GM12878 (cell line): ENCODE data around the gene UNC5B. TPM values are rescaled to one million over a fixed set of nuclear protein-coding genes. Genes with fewer than 3 reads are reported as not detected.

ENCODE experiments used
- ATAC-seq: fragments of 200-7000 bp; cut with Tn5 transposase; 3 replicates; pipeline ENCODE4 v1.9.1; 2020; ENCODE audit warnings: mild to moderate bottlenecking, moderate library complexity
- BruUV-seq: library from RNA; stranded (reverse); fragments of 400-500 nt; replicated peaks from 2 replicates; lab custom pipeline; 2021; lab: Mats Ljungman, UMichigan
- CTCF ChIA-PET: fragments of 300-600 bp; sonication (Branson Sonifier 250); formaldehyde crosslinking; extraction: SDS; loops from one replicate; lab custom pipeline; 2021; ENCODE audit warnings: inconsistent platforms; lab: Yijun Ruan, JAX
- POLR2A ChIA-PET: fragments of 350-600 bp; formaldehyde crosslinking; extraction: SDS; loops from one replicate; lab custom pipeline; 2021; ENCODE audit warnings: inconsistent platforms; lab: Charles Lee
- RAD21 ChIA-PET: fragments of 300-600 bp; sonication (Branson Sonifier 250); formaldehyde crosslinking; loops from one replicate; lab custom pipeline; 2023; ENCODE audit warnings: antibody characterized with exemption; ENCODE audit not compliant: unreplicated experiment; lab: Charles Lee
- SMC1A ChIA-PET: fragments of 300-600 bp; sonication (Branson Sonifier 250); formaldehyde crosslinking; loops from one replicate; lab custom pipeline; 2023; ENCODE audit not compliant: unreplicated experiment, uncharacterized antibody; lab: Charles Lee
- DNase-seq: peaks from one replicate; pipeline ENCODE4 v3.0.0-alpha.2; 2011; ENCODE audit warnings: low read depth, low spot score
- FAIRE-seq: peaks from 3 replicates; lab custom pipeline; 2011; peaks lifted over from hg19 to GRCh38; lab: Jason Lieb, UNC
- H2AFZ ChIP-seq: 2 replicates; pipeline ENCODE4 v1.6.0; 2011; ENCODE audit warnings: low read depth, low read length, control low read depth; ENCODE audit not compliant: control insufficient read depth
- H3K27ac ChIP-seq: 2 replicates; pipeline ENCODE4 v1.5.1; 2011; ENCODE audit warnings: control low read depth; ENCODE audit not compliant: control insufficient read depth, insufficient read depth
- H3K27me3 ChIP-seq, 2 experiments: replicated peaks in 1 of 2; 2 replicates each; pipeline versions ENCODE4 v1.6.0 to v1.6.1; 2011; ENCODE audit warnings: low read length in 1 of 2; ENCODE audit not compliant: control insufficient read depth in 2 of 2, insufficient read depth in 2 of 2
- H3K36me3 ChIP-seq, 2 experiments: 2 replicates each; pipeline ENCODE4 v1.5.1; 2011; ENCODE audit warnings: low read length in 1 of 2; ENCODE audit not compliant: control insufficient read depth in 2 of 2, insufficient read depth in 2 of 2
- H3K4me1 ChIP-seq: 2 replicates; pipeline ENCODE4 v1.6.1; 2011; ENCODE audit warnings: mild to moderate bottlenecking, low read length, moderate library complexity, mixed read lengths; ENCODE audit not compliant: control insufficient read depth, insufficient read depth
- H3K4me2 ChIP-seq: 2 replicates; pipeline ENCODE4 v1.6.0; 2011; ENCODE audit warnings: control low read depth; ENCODE audit not compliant: control insufficient read depth, insufficient read depth
- H3K4me3 ChIP-seq: fragments of 200-600 bp; sonication (generic); 2 replicates; pipeline ENCODE4 v1.5.1; 2016
- H3K79me2 ChIP-seq: 2 replicates; pipeline ENCODE4 v1.6.0; 2011; ENCODE audit warnings: low read length; ENCODE audit not compliant: control insufficient read depth, insufficient read depth
- H3K9ac ChIP-seq: 2 replicates; pipeline ENCODE4 v1.8.0; 2011; ENCODE audit warnings: low read length, control low read depth, mixed read lengths; ENCODE audit not compliant: control insufficient read depth, insufficient read depth
- H3K9me3 ChIP-seq: replicated peaks from 3 replicates; pipeline ENCODE4 v1.5.1; 2011; ENCODE audit warnings: mild to moderate bottlenecking, low read length; ENCODE audit not compliant: control insufficient read depth, insufficient read depth
- H4K20me1 ChIP-seq: 2 replicates; pipeline ENCODE4 v1.6.0; 2011; ENCODE audit not compliant: control insufficient read depth, insufficient read depth
- ATF7 ChIP-seq: fragments of 450-650 bp; IDR thresholded peaks from 2 replicates; pipeline ENCODE4 v1.6.1; 2016; ENCODE audit warnings: low read depth, mild to moderate bottlenecking
- EZH2 ChIP-seq: IDR thresholded peaks from 2 replicates; pipeline ENCODE4 v1.6.1; 2012; ENCODE audit warnings: low read depth, mild to moderate bottlenecking, control low read depth, inconsistent platforms, low read length, borderline replicate concordance; ENCODE audit not compliant: control insufficient read depth
- FOXM1 ChIP-seq: IDR thresholded peaks from 2 replicates; pipeline ENCODE4 v1.6.1; 2012; ENCODE audit warnings: low read depth, mild to moderate bottlenecking, inconsistent platforms, low read length, moderate library complexity
- HCFC1 ChIP-seq: fragments of 150-350 bp; IDR thresholded peaks from 2 replicates; pipeline ENCODE4 v1.6.1; 2014; ENCODE audit warnings: low read length
- MTA3 ChIP-seq: IDR thresholded peaks from 2 replicates; pipeline ENCODE4 v1.6.1; 2012; ENCODE audit warnings: low read length, inconsistent platforms, borderline replicate concordance
- ZNF622 ChIP-seq: fragments of 450-650 bp; IDR thresholded peaks from 2 replicates; pipeline ENCODE4 v1.6.1; 2017; ENCODE audit warnings: mild to moderate bottlenecking, inconsistent platforms
- WGBS: methylation state at CpG from one replicate; pipeline ENCODE4 v1.1.6; 2016; ENCODE audit warnings: low lambda C conversion rate; ENCODE audit not compliant: insufficient replicate concordance, insufficient coverage; ENCODE audit errors: missing lambda C conversion rate; 5-methylcytosine and 5-hydroxymethylcytosine counted together
- in situ Hi-C: fragments of 300-500 bp; cut with MboI; formaldehyde crosslinking; loops from 9 replicates; pipeline ENCODE4 v1.14.3; 2018; ENCODE audit warnings: mixed read lengths
- intact Hi-C: fragments of 100-400 bp; cut with micrococcal nuclease; formaldehyde crosslinking; loops from one replicate; pipeline ENCODE4 v1.14.2; 2022; ENCODE audit not compliant: unreplicated experiment
- polyA plus RNA-seq, 11 experiments: library from polyadenylated mRNA; depleted of rRNA in 4 of 11; unstranded in 6 of 11; stranded (reverse) in 5 of 11; fragments of >200 nt; fragmentation: Nextera tagmentation in 4 of 11; fragmentation: Illumina TruSeq in 1 of 11; extraction: Ambion mirVana in 4 of 11; extraction: Trizol in 1 of 11; gene quantifications; 1 replicate in 1 of 11; 2 replicates in 10 of 11; pipeline versions ENCODE4 v1.2.1 to v1.2.3, GENCODE V29; 2011 to 2016; ENCODE audit warnings: inconsistent platforms in 2 of 11, missing spikeins in 2 of 11, low read depth in 1 of 11
- total RNA-seq, 4 experiments: library from RNA; depleted of rRNA in 3 of 4; stranded (reverse); fragments of >200 nt in 3 of 4; fragmentation: Illumina TruSeq in 1 of 4; extraction: Trizol in 1 of 4; gene quantifications; 2 replicates each; pipeline versions ENCODE4 v1.2.1 to v1.2.3, GENCODE V29; 2013 to 2021
- TF ChIP-seq, protein P1 (sequence below): fragments of 450-650 bp; IDR thresholded peaks from 2 replicates; pipeline ENCODE4 v1.6.1; 2016; ENCODE audit warnings: mild to moderate bottlenecking
- TF ChIP-seq, protein P2 (sequence below): IDR thresholded peaks from 2 replicates; pipeline ENCODE4 v1.6.1; 2011; ENCODE audit warnings: low read depth, low read length, improper control_type of control experiment, borderline replicate concordance
- TF ChIP-seq, protein P3 (sequence below): fragments of 450-650 bp; IDR thresholded peaks from 2 replicates; pipeline ENCODE4 v1.6.1; 2017; ENCODE audit warnings: mild to moderate bottlenecking
- TF ChIP-seq, protein P4 (sequence below): IDR thresholded peaks from 2 replicates; pipeline ENCODE4 v1.6.1; 2012; ENCODE audit warnings: low read length, inconsistent platforms
- TF ChIP-seq, protein P5 (sequence below): fragments of 450-650 bp; IDR thresholded peaks from 2 replicates; pipeline ENCODE4 v1.6.1; 2017; ENCODE audit warnings: low read depth, mild to moderate bottlenecking, moderate library complexity
- TF ChIP-seq, protein P6 (sequence below): fragments of 450-650 bp; IDR thresholded peaks from 2 replicates; pipeline ENCODE4 v1.6.1; 2017; ENCODE audit warnings: borderline replicate concordance

UNC5B gene
- total and polyA plus RNA-seq, 10 of the 15 experiments (the other 5 are each of a cell fraction or from before 2014, with no cell fraction given) = 0.03 to 0.08 TPM; not detected in 8

DNA sequence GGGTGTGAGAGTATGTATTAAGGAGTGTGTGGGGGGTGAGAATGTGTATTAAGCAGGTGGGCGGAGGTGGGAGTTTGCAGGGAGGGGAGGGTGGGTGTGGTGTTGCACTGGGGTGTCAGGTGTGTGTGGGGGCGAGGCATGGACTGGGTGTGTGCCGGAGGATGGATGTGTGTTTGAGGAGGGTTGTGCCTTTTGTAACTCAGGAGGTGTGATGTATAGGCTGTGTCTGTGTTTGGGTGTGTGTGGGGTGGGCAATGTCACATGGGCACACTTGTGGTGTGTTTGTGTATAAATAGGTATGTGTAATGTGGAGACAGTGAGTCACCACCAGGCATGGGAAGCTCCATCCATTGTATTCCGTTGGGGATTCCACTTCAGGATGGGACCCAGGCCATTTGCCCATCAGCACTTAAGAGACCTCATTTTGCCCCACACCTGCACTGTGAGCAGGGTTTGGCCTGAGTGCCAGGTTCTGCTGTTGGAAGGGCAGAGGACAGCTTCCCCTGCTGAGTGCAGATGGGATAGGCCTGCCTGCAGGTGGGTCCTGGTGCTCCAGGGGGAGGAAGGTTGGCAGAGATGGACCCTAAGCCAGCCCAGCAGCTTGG, 5.8 kb downstream of the UNC5B start:
- Histone ChIP-seq H4K20me1 (no peaks in the 10 kb centered on the region), H3K4me1 (no peaks in the 10 kb centered on the region), H2AFZ (no peak overlapping the region), H3K4me2 (no peak overlapping the region), H3K27ac (no peak overlapping the region), H3K79me2 (no peaks in the 10 kb centered on the region), H3K27me3 (peaks cover 7 to 10% of the 10 kb centered on the region in 2 experiments), H3K9ac (no peak overlapping the region), H3K36me3 (no peaks in the 10 kb centered on the region), H3K9me3 (no peaks in the 10 kb centered on the region), H3K4me3 (no peak overlapping the region)
- ChIA-PET POLR2A (no interaction called here), SMC1A (no interaction called here), CTCF (no interaction called here), RAD21 (no interaction called here)
- ATAC-seq (peak; percentile 15; the same call in 1 of the 3 replicates), DNase-seq (no peak), FAIRE-seq (no peak)
- intact Hi-C loops (no loop called here), in situ Hi-C loops (no loop called here)
- BruUV-seq = no TSS peak
- 48% methylated on average over 3 of the region's 4 CpGs for WGBS
- TF ChIP-seq, protein P1, sequence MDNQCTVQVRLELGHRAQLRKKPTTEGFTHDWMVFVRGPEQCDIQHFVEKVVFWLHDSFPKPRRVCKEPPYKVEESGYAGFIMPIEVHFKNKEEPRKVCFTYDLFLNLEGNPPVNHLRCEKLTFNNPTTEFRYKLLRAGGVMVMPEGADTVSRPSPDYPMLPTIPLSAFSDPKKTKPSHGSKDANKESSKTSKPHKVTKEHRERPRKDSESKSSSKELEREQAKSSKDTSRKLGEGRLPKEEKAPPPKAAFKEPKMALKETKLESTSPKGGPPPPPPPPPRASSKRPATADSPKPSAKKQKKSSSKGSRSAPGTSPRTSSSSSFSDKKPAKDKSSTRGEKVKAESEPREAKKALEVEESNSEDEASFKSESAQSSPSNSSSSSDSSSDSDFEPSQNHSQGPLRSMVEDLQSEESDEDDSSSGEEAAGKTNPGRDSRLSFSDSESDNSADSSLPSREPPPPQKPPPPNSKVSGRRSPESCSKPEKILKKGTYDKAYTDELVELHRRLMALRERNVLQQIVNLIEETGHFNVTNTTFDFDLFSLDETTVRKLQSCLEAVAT = no peak
- no peak for TF ChIP-seq EZH2
- TF ChIP-seq, protein P2, sequence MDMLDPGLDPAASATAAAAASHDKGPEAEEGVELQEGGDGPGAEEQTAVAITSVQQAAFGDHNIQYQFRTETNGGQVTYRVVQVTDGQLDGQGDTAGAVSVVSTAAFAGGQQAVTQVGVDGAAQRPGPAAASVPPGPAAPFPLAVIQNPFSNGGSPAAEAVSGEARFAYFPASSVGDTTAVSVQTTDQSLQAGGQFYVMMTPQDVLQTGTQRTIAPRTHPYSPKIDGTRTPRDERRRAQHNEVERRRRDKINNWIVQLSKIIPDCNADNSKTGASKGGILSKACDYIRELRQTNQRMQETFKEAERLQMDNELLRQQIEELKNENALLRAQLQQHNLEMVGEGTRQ = no peak
- TF ChIP-seq ATF7 = no peak
- TF ChIP-seq, protein P3, sequence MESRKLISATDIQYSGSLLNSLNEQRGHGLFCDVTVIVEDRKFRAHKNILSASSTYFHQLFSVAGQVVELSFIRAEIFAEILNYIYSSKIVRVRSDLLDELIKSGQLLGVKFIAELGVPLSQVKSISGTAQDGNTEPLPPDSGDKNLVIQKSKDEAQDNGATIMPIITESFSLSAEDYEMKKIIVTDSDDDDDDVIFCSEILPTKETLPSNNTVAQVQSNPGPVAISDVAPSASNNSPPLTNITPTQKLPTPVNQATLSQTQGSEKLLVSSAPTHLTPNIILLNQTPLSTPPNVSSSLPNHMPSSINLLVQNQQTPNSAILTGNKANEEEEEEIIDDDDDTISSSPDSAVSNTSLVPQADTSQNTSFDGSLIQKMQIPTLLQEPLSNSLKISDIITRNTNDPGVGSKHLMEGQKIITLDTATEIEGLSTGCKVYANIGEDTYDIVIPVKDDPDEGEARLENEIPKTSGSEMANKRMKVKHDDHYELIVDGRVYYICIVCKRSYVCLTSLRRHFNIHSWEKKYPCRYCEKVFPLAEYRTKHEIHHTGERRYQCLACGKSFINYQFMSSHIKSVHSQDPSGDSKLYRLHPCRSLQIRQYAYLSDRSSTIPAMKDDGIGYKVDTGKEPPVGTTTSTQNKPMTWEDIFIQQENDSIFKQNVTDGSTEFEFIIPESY = no peak
- TF ChIP-seq HCFC1 = no peak
- TF ChIP-seq, protein P4, sequence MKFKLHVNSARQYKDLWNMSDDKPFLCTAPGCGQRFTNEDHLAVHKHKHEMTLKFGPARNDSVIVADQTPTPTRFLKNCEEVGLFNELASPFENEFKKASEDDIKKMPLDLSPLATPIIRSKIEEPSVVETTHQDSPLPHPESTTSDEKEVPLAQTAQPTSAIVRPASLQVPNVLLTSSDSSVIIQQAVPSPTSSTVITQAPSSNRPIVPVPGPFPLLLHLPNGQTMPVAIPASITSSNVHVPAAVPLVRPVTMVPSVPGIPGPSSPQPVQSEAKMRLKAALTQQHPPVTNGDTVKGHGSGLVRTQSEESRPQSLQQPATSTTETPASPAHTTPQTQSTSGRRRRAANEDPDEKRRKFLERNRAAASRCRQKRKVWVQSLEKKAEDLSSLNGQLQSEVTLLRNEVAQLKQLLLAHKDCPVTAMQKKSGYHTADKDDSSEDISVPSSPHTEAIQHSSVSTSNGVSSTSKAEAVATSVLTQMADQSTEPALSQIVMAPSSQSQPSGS = no peak
- TF ChIP-seq, protein P5, sequence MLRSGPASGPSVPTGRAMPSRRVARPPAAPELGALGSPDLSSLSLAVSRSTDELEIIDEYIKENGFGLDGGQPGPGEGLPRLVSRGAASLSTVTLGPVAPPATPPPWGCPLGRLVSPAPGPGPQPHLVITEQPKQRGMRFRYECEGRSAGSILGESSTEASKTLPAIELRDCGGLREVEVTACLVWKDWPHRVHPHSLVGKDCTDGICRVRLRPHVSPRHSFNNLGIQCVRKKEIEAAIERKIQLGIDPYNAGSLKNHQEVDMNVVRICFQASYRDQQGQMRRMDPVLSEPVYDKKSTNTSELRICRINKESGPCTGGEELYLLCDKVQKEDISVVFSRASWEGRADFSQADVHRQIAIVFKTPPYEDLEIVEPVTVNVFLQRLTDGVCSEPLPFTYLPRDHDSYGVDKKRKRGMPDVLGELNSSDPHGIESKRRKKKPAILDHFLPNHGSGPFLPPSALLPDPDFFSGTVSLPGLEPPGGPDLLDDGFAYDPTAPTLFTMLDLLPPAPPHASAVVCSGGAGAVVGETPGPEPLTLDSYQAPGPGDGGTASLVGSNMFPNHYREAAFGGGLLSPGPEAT = no peak
- TF ChIP-seq ZNF622 = no peak
- TF ChIP-seq, protein P6, sequence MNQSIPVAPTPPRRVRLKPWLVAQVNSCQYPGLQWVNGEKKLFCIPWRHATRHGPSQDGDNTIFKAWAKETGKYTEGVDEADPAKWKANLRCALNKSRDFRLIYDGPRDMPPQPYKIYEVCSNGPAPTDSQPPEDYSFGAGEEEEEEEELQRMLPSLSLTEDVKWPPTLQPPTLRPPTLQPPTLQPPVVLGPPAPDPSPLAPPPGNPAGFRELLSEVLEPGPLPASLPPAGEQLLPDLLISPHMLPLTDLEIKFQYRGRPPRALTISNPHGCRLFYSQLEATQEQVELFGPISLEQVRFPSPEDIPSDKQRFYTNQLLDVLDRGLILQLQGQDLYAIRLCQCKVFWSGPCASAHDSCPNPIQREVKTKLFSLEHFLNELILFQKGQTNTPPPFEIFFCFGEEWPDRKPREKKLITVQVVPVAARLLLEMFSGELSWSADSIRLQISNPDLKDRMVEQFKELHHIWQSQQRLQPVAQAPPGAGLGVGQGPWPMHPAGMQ = no peak
- no peak for TF ChIP-seq MTA3
- TF ChIP-seq FOXM1 = no peak
